Measurements from ENCODE around the gene SIX3.

The SIX3 gene

GRCh38 chr2:44954889-44955592 is 13.5 kb downstream of the SIX3 start:
- peak in 2 of 10 donors; percentile 64 to 71 for DNase-seq
- intact Hi-C loops (cut with DNase I) = loop anchor here (1.0 to 2.0 kb wide), 3 partner anchors 476 to 910 kb away; no protein-coding TSS in a partner anchor

GRCh38 chr2:44955593-44956392 is 14.3 kb downstream of the SIX3 start:
- intact Hi-C loops (cut with DNase I) = loop anchor here (1.0 to 2.0 kb wide), 3 partner anchors 476 to 911 kb away; no protein-coding TSS in a partner anchor
- peak; percentile 57 to 97 (median 82) for DNase-seq

- no peak for DNase-seq
- intact Hi-C loops (cut with DNase I) = no loop called here
These were observed 15.3 kb downstream of the SIX3 start for GRCh38 chr2:44956843-44957242.

GRCh38 chr2:44957656-44958327 is 16.3 kb downstream of the SIX3 start:
- intact Hi-C loops (cut with DNase I) = no loop called here
- peak in 1 of 10 donors; percentile 5 for DNase-seq

GRCh38 chr2:44959855-44960254 is 18.4 kb downstream of the SIX3 start:
- intact Hi-C loops (cut with DNase I) = no loop called here
- peak in 1 of 10 donors; percentile 22 for DNase-seq

GRCh38 chr2:44960871-44961270 is 19.4 kb downstream of the SIX3 start:
- peak in 1 of 10 donors; percentile 56 for DNase-seq
- intact Hi-C loops (cut with DNase I) = no loop called here

- DNase-seq = peak in 2 of 10 donors; percentile 45 to 55
- intact Hi-C loops (cut with DNase I) = no loop called here
These were observed 20.7 kb downstream of the SIX3 start for GRCh38 chr2:44962176-44962695.

- intact Hi-C loops (cut with DNase I) = no loop called here
These were observed 23.3 kb downstream of the SIX3 start for GRCh38 chr2:44964752-44965236.

GRCh38 chr2:44965684-44966083 is 24.2 kb downstream of the SIX3 start:
- DNase-seq = no peak

More at GRCh38 chr2:44964752-44965236, 23.3 kb downstream of the SIX3 start:
- peak in 2 of 10 donors; percentile 64 to 68 for DNase-seq

GRCh38 chr2:44967056-44967455 is 25.6 kb downstream of the SIX3 start:
- intact Hi-C loops (cut with DNase I) = no loop called here
- DNase-seq = no peak

More at GRCh38 chr2:44965684-44966083, 24.2 kb downstream of the SIX3 start:
- intact Hi-C loops (cut with DNase I) = no loop called here

- DNase-seq = peak in 2 of 10 donors; percentile 16 to 30
- intact Hi-C loops (cut with DNase I) = no loop called here
These were observed 26.4 kb downstream of the SIX3 start for GRCh38 chr2:44967727-44968432.

- peak in 1 of 10 donors; percentile 5 for DNase-seq
- intact Hi-C loops (cut with DNase I) = no loop called here
These were observed 28.4 kb downstream of the SIX3 start for GRCh38 chr2:44969936-44970335.

- peak in 1 of 10 donors; percentile 57 for DNase-seq
- intact Hi-C loops (cut with DNase I) = no loop called here
These were observed 29.4 kb downstream of the SIX3 start for GRCh38 chr2:44970846-44971450.

GRCh38 chr2:44972771-44973535 is 31.5 kb downstream of the SIX3 start:
- intact Hi-C loops (cut with DNase I) = no loop called here
- no peak for DNase-seq

- intact Hi-C loops (cut with DNase I) = no loop called here
These were observed 32.7 kb downstream of the SIX3 start for GRCh38 chr2:44974064-44974715.

GRCh38 chr2:44975571-44976450 is 34.3 kb downstream of the SIX3 start:
- intact Hi-C loops (cut with DNase I) = no loop called here
- DNase-seq = no peak

More at GRCh38 chr2:44974064-44974715, 32.7 kb downstream of the SIX3 start:
- no peak for DNase-seq

GRCh38 chr2:44979581-44979980 is 38.1 kb downstream of the SIX3 start:
- DNase-seq = no peak
- intact Hi-C loops (cut with DNase I) = no loop called here

Data from posterior cingulate gyrus (tissue), 11 donors.